HG02759 (cell line): Measurements from ENCODE around the gene MYMX.
A peak's percentile ranks its signal among the peaks of the same experiment; 100 is the strongest.
"Not testable (repeated sequence)": the region's sequence is repeated elsewhere in the genome, so short reads cannot be mapped to it uniquely, and the experiment has no call there.

Experiments
- ATAC-seq: cut with Tn5 transposase; IDR thresholded peaks from one replicate; pipeline ENCODE4 v1.9.1; 2021; ENCODE audit warnings: mild to moderate bottlenecking, moderate library complexity; ENCODE audit not compliant: unreplicated experiment

MYMX gene

DNA sequence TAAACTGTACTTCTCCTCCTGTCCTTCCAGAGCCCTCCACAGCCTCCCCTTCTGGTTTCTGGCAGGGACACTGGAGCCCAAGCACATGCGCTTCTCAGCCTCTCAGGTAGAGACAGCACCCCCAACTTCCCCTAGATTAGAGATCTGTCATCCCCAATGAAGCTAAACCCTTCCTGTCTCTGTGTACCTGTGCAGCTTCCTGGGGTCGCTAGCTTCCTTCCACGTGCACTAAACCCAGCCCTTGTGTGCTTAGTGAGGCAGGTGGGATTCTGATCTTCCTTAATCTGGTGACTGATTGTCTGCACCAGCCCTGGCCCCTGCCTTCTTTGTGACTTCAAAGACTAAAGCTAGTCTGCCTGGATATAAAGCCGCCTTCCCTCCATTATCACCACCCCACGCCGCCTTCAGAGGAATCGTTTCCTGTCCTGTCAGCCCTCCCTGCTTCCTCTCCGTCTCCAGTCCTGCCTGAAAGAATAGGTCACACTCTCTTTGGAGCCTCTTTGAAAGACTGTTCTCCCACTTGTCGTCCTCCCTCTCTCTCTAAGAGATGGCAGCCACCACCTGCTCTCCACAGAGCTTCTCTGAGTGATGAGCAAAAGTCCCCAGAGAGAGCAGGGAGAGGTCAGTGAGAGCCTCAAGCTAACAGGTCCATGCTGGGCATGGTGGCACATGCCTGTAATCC lies 30.6 kb upstream of the MYMX start:
- ATAC-seq = no peak

DNA sequence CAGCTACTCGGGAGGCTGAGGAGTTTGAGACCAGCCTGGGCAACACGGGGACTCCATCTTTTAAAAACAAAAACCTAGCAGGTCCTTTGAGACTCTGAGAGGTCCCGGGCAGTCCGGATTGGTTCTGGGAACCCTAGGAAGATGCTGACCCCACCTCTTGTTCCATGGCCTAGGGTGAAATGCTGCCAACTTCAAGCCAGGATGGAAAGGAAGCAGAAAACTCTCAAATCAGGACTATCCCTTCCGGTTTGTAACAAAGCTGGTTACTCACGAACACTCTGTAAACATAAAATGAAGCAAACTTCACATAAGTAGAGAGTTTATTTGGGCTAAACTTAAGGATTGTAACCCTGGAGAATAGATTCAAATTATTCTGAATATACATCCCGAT lies 30.1 kb upstream of the MYMX start:
- no peak for ATAC-seq

GRCh38 chr6:44188819-44189218 lies 27.9 kb upstream of the MYMX start:
- no peak for ATAC-seq

GRCh38 chr6:44189257-44189656 lies 27.5 kb upstream of the MYMX start:
- no peak for ATAC-seq

DNA sequence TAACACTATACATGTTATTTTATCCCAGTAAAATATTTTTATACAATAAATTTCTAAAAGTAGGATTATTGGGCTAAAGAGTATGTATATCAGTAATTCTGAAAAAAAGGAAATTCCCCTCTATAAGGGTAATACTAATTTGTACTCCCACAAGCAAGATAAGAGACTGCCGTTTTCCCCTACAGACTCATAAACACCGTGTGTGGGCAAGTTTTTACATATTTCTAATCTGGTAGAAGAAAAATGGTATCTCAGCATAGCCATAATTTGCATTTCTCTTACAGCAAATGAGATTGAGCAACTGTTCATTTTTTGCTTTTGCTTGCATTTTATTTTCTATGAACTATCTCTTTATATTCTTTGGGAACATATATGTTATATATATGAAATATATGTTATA lies 26.0 kb upstream of the MYMX start:
- peak; percentile 55 for ATAC-seq

GRCh38 chr6:44192428-44193041 lies 24.2 kb upstream of the MYMX start:
- no peak for ATAC-seq

DNA sequence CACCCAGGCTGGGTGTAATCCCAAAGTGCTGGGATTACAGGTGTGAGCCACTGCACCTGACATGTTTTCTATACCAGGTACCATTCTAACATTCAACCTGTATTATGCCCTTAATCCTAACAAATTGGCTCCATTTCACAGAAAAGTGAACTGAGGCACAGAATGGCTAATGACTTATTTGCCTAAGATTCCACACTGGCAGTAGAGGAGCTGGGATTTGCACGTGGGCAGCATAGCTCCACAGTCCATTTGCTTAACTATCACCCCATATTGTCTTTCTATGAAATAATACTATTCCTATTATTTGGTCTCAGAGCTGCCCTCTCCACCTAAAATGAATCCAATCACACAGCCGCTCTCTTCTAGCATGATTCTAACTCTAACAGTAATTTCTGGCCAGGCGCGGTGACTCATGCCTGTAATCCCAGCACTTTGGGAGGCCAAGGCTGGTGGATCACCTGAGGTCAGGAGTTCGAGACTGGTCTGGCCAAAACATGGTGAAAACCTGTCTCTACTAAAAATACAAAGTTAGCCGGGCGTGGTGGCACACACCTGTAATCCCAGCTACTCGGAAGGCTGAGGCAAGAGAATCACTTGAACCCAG lies 23.3 kb upstream of the MYMX start:
- ATAC-seq = no peak

GRCh38 chr6:44194326-44194725 lies 22.4 kb upstream of the MYMX start:
- ATAC-seq = no peak

- not testable (repeated sequence) for ATAC-seq
Observed at GRCh38 chr6:44196351-44196750, 20.4 kb upstream of the MYMX start.

GRCh38 chr6:44198684-44199083 lies 18.0 kb upstream of the MYMX start:
- no peak for ATAC-seq

- no peak for ATAC-seq
Observed at GRCh38 chr6:44199883-44200282, 16.8 kb upstream of the MYMX start.

DNA sequence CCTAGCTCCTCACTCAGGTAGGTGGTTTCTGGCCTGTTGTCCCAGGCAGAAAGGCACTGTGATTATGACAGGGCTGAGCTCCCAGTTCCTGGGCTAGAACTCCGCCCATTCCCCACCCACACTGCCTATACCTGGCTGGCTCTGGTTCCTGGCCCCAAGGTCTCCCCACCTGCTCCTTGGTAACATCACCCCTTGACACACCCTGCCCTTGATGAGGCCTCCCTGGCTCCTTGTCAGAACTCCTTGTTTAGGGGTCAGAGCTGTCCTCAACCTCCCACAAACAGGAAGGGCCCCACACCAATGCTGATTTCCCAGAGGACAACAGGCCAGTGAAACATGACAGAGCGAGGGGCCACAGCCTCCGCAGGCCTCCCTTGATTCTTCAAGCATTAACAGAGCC lies 15.5 kb upstream of the MYMX start:
- ATAC-seq = no peak

DNA sequence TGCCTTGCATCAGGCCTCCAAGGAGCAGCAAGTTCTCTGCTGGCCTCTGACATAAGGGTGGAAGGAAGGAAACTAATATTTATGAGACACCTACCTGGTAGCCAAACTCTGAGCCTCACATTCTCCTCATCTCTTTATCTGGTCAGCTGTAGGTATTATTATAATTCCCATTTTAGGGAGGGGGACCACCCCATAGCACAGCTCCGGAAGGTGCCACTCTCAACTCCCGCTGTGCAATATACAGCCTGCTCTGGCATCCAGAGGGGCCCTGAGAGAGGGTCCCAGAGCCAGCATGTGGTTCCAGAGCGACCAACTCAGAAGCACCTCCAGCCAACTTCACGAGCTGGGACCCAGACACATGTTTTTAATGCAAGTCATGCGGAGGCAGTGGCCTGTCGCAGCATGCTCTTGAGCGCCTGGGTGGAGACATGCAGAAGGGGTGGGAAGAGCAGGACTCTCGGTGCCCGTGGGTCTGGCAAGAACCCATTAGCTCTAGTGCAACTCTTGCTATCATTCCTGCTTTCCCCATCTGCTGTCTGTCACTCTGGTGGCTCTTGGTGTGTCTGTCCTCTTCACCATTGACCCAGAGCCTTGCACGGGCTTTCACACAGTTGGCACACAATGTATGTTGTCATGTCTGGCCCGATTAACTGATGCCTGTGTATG lies 15.0 kb upstream of the MYMX start:
- ATAC-seq = no peak

GRCh38 chr6:44202332-44202971 lies 14.3 kb upstream of the MYMX start:
- no peak for ATAC-seq

GRCh38 chr6:44202972-44203750 lies 13.6 kb upstream of the MYMX start:
- ATAC-seq = no peak

DNA sequence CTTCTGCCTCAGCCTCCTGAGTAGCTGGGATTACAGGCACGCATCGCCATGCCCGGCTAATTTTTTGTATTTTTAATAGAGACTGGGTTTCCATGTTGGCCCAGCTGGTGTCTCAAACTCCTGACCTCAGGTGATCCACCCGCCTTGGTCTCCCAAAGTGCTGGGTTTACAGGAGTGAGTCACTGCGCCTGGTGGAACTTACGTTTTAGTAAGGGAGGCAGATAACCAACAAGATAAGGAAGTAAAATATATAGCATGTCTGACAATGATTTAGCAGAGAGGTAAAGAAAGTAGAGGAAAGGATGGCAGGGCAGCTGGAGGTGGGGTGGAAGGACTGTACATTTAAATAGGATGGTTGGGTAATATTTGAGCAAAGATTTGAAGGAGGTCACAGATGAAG lies 12.8 kb upstream of the MYMX start:
- no peak for ATAC-seq

GRCh38 chr6:44207966-44208365 lies 8.8 kb upstream of the MYMX start:
- ATAC-seq = no peak

GRCh38 chr6:44211284-44211683 lies 5.4 kb upstream of the MYMX start:
- ATAC-seq = no peak

GRCh38 chr6:44214307-44214706 lies 2.4 kb upstream of the MYMX start:
- no peak for ATAC-seq

- no peak for ATAC-seq
Observed at GRCh38 chr6:44217332-44218143, 812 bp downstream of the MYMX start.
